ENCODE data around the gene DOCK8.
"Not testable (repeated sequence)": the region's sequence is repeated elsewhere in the genome, so short reads cannot be mapped to it uniquely, and the experiment has no call there.

The DOCK8 gene

DNA sequence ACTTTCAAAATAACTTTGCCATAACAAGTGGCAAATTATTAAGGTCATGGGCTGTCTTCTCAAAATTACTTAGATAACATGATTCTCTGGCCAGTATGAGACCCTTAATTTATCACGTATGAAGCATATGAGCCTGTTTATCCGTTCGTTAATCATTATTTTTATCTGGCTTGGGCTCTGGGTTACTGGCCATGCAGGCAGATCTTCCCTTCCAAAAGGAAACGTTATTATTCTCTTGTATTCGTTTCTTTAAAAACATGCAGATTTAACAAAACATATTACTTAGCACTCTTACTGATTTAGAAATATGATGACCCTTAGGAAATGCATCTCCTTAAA, 148.6 kb downstream of the DOCK8 start:
- no peak for DNase-seq (ENCODE audit: low read depth in 2 of 2)

DNA sequence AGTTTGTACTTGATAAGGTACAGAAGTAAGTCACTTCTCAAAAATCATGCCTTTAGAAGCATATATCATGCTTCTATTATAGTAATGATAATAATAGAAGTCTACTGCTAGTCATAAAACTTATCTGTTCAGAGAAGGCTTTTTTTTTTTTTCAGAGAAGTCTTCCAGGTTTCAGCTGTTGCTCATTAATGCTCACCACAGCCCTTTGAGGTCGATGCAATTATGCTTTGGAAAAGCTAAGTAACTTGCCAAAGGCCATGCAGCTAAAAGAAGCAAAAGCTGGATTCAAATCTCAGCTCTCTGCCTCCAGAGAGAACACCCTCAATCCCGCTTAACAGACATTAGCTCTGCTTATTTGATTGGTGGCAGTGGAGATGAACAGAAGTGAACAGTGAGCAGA, 150.8 kb downstream of the DOCK8 start:
- no peak for DNase-seq (ENCODE audit: low read depth in 2 of 2)

DNA sequence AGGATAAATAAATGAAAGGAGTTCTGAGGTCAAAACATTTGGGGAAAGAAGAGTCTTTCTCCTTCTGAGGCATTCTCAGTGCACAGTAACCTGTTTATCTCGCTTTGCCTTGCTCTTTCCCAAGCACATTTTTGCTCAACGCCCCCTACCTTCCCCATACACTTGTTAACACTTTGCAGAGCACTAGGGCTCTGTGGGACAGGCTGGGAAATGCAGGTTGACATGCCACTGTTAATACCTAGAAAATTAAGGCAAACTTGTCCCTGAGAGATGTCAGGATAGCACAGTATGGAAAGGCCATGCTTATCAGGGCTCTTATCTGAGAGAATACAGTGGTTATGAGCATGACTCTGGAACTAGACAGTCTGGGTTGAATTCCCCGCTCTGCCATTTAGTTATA, 152.0 kb downstream of the DOCK8 start:
- no peak for DNase-seq (ENCODE audit: low read depth in 2 of 2)

DNA sequence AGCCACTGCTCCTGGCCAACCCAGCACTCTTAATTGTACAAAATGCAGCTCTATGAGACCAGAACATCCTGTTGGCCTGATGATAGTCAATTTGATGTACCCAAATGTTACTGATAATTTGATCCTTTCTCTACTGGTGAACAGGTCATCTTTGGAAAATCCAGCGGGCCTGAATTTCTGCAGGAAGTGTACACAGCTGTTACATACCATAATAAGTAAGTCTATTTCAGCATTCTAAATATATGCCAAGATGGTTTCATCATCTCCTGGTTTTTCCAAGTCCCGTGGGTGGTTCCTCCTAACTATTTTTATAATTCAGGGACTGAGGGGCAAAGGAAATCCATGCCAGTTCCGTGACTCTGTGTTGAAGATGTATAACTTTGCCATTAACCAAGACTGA, 155.4 kb downstream of the DOCK8 start:
- DNase-seq (ENCODE audit: low read depth in 2 of 2): no peak

DNA sequence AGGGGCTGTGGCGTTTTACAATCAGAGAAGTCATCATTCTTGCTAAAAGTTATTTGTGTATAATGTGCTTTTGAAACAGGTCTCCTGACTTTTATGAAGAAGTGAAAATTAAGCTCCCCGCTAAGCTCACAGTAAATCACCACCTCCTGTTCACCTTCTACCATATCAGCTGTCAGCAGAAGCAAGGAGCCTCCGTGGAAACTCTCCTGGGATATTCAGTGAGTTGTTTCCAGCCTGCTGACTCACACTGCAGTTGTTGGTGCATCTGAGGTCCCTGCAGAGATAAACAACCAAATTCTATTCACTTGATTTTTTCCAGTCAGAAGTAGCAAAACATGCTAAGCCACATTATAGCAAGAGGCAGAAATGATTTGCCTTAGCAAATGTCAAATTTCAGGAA, 156.7 kb downstream of the DOCK8 start:
- no peak for DNase-seq (ENCODE audit: low read depth in 2 of 2)

DNA sequence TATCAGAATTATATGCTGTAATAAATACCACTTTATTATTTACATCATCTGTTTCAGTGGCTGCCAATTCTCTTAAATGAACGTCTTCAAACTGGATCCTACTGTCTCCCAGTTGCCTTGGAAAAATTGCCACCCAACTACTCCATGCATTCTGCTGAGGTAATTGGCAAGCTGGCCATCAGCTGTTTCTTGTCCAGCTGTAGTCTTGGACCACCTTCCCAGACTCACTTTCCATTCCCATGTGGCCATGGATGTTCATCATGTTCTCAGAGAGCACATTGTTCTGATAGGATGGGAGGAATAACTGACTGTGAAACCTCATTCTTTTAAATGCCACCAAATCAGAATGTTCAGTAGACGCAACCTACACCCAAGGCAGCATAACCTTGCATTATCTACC, 157.5 kb downstream of the DOCK8 start:
- DNase-seq (ENCODE audit: low read depth in 2 of 2): no peak

DNA sequence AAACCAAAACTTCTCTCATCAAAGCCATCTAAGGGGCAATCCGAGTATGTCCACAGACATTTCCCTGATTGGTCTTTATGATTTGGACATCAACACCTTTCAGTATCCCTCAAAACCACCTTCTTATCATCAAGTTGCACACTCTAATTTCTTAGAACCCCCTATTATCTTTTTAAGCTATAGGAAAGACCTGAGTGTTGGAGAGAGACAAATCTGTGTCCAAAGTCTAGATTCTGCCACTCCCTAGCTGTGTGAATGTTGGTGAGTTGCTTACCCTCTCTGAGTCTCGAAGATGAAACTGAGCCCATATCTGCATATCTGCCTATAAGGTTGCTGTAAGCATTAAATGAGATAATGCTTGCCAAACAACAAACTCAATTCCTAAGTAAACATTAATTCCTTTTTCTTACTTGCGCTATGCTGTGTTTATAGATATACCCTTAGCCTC, 159.1 kb downstream of the DOCK8 start:
- no peak for DNase-seq (ENCODE audit: low read depth in 2 of 2)

DNA sequence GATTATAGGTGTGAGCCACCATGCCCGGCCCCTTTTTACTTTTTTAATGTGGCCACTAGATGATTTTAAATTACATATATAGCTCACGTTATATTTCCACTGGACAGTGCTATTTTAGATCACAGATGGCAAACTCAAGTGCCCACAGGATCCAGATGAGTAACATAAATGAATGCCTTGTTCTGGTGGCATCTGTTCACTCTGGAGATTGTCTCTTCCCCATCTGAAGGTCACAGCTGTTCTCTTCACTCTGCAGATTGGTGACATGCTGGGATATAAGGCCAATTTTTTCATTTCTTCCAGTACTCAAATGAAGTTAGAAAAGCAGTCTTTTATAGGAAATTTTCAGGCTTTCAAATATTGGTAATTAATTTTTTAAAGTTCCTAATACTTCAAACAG, 160.1 kb downstream of the DOCK8 start:
- DNase-seq (ENCODE audit: low read depth in 2 of 2): no peak

DNA sequence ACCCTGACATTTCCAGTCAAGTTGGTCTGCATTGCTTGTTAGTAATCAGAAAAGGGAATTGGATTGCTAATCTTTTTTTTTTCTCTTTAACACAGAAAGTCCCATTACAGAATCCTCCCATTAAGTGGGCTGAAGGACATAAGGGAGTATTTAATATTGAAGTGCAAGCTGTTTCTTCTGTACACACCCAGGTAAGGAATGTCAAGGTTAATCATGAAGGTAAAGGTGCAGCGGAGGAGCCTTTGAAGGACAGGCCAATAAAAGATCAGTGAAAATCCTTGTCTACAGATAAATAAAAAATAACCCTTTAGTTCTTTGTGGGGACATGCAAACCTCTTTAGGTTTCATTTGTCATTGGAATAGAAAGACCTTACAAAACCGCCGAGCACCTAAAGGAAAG, 161.4 kb downstream of the DOCK8 start:
- DNase-seq (ENCODE audit: low read depth in 2 of 2): no peak

DNA sequence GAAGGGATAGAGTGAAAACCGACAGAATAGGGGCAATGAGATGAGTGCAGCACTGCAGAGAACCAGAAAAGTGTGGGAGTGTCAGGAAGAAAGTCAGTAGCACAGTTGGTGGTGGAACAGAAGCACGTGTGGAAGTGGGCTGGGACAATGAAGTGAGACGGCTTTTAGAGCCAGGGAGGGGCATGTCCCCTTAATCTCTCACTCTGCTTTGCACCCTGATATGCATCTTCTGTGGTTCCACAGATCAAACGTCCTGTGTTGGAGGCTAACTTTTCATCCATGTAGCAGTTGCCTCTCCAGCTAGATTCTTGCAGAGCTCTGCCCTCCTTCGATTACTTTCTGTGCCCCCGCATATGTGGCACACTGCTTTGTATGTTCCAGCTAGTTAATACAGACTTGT, 163.6 kb downstream of the DOCK8 start:
- no peak for DNase-seq (ENCODE audit: low read depth in 2 of 2)

DNA sequence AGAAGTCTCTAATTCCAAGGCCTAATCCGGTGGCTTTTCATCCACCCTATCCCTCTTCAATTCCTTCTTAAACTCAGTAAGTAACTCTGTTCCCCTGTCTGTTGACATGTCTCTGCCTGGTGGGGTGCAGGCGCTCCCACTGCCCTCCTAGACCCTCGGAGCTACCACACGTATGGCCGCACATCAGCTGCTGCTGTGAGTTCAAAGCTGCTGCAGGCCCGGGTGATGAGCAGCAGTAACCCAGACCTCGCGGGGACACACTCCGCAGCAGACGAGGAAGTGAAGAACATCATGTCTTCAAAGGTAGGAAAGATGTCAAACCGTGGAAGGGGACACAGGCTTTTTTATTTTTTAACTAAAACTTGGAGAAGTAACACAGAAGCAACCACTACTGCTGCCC, 167.7 kb downstream of the DOCK8 start:
- DNase-seq (ENCODE audit: low read depth in 2 of 2): no peak

DNA sequence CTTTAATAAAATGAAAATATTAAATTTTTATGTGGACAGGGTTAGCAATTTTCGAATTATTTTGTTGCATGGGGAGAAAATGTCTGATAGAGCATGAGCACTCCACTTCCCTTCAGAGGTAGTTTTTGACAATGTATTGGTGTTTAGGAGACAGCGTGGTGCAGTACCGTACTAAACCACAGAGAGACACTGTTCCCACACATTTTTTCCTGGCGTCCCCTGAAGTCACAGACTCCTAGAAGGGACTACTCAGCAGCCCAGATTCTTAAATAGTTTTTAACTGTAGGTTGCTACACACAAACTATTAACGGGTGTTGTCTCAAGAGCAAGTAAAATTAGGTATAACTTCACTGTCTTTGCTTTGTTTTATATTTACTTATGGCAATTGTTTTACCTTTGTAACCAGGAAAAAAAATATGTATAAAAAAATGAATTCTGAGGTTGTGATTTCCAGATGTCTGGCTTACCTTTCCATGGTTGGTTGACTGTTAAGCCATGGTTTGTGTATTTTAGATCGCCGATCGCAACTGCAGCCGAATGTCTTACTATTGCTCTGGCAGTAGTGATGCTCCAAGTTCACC, 171.2 kb downstream of the DOCK8 start:
- no peak for DNase-seq (ENCODE audit: low read depth in 2 of 2)

DNA sequence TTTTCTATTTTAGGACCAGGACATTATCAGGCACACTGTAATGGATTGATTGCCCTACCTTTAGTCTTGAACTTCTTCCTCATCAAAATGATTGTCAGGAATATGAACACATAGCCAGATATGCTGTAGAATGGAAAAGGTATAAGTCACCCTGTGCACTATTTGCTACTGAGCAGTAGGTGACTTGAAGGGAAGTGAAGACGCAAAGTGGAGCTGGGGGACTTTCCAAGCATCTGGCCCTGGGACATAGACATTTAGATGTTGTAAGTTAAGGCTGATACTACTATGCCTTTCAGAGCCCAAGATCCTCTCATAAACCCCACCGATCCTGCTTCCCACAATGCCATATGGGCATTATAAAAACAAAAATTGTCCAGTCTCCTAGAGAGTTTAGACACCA, 174.5 kb downstream of the DOCK8 start:
- DNase-seq (ENCODE audit: low read depth in 2 of 2): no peak

DNA sequence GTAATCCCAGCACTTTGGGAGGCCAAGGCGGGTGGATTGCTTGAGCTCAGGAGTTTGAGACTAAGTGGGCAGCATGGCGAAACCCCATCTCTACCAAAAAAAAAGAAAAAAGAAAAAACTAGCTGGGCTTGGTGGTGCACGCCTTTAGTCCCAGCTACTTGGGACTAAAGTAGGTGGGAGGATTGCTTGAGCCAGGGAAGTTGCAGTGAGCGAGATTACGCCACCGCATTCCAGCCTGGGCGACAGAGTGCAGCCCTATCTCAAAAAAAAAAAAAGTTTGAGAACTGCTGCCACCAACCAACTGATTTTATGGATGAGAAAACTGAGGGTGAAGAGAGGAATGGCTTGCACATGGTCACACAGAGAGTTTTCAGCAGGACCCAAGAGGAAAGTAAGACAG, 175.1 kb downstream of the DOCK8 start:
- no peak for DNase-seq (ENCODE audit: low read depth in 2 of 2)

DNA sequence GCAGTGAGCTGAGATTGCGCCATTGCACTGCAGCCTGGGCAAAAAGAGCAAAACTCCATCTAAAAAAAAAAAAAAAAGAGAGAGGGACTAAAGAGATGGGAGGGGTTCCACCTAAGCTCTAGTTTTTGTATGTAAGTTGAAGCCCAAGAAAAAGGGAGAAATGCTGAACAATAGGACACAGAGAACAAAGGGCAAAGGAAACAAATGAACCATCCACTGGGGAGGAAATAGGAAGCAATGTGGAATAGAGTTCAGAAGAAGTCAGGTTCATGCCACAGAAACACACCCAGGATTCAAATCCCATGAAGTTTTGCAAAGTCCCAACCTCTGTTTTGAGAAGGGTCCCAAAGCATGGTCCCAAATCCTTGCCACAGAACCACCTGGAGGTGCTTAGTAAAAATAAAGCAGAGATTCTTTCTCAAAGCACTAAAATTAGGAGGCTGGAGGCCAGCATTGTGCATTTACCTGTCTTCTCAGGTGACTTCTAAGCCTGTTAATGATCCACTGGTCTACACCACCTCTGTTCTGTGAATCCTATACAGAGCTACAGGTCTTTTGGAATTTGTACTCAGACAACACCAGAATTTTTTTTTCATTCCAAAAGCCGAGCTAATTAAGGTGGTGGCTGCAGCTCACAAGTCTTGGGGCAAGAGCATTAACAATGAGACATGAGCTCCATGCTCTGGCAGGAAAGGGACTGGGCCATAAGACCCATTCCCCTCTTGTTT, 177.6 kb downstream of the DOCK8 start:
- no peak for DNase-seq (ENCODE audit: low read depth in 2 of 2)

DNA sequence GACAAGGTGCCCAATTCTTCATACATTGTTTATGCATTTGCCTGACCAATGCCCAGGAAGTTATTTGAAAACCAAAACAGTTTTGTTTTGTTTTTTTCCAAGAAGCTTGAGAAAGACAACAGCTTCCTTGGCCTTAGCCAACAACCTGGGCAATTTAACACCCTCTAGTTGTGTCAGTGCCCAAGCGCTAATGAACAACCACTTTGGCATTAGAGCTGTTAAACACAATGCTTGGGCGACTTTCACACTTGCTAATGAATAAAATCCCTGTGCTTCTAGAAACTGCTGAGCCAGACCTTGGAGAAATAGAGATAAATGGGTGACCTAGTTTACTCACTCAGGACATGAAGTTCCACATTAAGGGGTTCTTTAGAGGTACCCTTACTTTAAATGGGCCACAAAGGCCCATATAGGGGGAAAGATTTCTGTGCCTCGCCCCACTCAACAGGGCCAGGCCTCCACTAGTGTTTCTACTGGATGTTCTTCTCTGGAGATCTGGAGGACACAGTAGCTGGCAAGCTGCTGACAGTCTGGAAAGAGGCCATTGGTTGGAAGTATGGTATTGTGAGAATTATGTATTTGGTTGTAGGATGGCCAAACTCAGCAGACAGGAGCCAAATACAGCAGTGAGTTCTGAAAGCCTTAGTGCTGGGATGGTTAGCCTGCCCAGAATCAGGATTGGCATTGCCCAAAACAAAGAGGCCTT, 179.8 kb downstream of the DOCK8 start:
- no peak for DNase-seq (ENCODE audit: low read depth in 2 of 2)

DNA sequence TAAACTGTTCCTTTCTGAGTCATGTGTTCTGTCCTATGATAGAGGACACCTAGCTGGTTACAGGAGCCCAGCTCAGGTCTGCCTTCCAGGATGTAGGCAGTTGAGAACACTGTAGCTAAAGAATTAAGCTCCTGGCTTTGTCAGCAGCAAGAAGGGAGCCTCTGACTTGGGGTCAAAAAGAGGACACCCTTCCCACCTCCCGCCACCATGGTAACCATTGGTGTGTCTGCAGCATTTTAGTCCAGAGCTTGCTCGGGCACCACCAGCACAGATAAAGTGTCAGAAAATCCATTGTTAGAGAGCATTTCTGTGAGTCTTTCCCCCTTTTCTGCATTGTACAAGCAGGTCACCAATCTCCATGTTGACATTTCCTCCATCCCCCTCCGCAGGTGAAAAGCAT, 181.7 kb downstream of the DOCK8 start:
- DNase-seq (ENCODE audit: low read depth in 2 of 2): no peak

DNA sequence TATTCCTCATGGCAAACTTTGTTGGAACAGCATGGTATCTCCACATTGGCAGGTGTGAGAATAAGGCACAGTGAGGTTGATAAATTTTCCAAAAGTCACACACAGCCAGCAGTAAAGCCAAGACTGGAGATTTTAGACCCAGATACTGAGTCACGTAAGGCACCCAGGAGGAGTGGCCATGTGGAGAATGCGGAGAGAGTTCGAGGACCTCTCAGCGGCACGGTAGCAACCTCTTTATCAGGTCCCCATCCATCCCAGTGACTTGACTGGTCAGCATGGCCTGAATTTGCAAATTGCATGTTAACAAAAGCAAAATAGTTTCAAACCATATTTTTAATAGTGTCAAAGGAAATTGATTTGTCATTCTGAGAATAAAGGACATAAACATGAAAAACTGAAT, 183.4 kb downstream of the DOCK8 start:
- DNase-seq (ENCODE audit: low read depth in 2 of 2): no peak

DNA sequence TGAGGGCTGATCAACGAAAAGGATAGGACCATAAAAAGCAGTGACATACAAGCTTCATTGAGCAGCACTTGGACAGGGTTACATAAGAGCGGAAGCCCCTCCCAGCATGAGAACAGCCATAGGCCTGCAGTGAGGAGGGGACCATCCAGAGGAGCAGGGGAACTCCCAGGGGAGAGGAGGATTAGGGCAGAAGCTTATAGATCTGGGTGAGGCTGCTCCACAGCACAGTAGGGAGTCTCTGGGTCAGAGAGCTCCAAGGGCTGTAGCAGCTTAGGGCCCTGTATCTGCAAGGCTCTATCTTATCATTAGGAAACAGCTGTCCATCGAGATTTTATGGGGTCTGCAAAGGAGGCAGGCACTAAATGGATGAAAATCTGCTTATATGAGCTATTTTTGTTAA, 186.6 kb downstream of the DOCK8 start:
- no peak for DNase-seq (ENCODE audit: low read depth in 2 of 2)

DNA sequence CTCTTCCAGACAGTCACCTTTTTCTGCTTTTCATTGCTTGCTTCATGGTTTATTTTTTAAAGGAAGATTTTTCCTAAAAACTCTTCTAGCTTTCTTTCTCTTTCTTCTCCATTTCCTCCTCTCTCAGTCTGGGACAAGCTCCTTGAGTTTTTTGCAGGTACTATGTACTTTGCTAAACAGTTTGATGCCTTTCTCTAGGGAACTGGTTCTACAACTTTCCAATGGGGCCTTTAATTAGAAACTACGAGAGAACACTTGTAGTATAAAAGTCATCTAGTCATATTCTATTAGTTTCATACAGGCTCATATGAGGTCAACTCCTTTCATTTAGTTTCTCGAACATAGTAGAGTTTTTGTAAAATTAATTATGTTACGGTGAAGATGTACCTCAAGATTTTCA, 189.6 kb downstream of the DOCK8 start:
- DNase-seq (ENCODE audit: low read depth in 2 of 2): no peak

DNA sequence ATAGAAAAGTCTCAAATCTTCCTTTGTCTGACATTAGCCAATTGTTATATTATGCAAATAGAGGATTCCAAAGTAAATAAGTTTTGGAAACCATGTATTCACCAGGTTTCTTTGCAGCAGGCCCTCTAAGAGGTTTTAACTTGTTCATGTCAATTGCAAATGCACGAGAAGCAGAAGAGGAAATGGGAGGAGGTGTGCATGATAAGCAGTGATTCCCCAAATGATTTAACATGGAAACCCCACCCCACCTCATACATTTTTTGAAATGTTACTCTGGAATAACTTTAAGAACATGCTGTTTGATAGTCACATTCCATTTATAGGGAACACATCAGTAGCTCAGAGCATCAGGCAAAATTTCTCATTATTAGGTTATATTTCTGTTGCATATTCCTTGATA, 190.7 kb downstream of the DOCK8 start:
- DNase-seq (ENCODE audit: low read depth in 2 of 2): no peak

DNA sequence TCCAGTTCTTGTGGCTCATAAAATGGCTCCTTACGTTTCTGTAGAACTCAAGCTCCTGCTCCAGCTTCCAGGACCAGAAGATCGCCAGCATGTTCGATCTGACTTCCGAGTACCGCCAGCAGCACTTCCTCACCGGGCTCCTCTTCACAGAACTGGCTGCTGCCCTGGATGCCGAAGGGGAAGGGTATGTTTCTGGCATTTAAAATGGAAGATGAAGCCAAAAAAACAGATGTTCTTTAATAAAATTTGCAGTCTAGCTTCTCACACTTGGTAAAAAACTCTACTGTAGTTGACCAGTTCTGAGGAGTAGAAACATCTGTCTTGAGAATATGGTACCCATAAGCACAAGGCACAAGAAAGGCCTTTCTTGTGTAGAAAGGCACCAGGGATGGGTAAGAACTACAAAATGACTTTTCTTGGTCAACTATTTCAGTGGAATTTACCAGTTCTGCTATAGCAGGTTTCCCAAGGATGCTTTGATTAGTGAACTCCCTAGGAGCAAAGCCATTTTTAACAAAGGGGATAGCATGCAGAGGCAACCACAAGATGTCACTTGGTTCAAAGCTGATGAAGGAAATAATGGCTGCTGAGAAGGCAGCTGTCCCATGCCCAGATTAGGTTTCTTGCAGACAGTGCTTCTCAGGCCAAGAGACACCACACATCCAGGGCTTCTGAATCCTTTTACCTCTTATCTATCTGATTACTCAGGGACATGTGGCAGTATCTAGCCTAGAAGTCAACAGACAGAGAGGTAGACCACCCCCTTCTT, 192.4 kb downstream of the DOCK8 start:
- no peak for DNase-seq (ENCODE audit: low read depth in 2 of 2)

DNA sequence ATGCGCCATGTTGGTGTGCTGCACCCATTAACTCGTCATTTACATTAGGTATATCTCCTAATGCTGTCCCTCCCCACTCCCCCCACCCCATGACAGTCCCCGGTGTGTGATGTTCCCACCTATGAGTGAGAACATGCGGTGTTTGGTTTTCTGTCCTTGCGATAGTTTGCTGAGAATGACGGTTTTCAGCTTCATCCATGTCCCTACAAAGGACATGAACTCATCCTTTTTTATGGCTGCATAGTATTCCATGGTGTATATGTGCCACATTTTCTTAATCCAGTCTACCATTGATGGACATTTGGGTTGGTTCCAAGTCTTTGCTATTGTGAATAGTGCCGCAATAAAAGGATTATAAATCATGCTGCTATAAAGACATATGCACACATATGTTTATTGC, 195.0 kb downstream of the DOCK8 start:
- not testable (repeated sequence) for DNase-seq (ENCODE audit: low read depth in 2 of 2)
